Thyroid gland (tissue), 4 donors: ENCODE measurements around the gene CROCC2. TPM values are rescaled to one million over a fixed set of nuclear protein-coding genes. Genes with fewer than 3 reads are reported as not detected.

Source experiments
- DNase-seq, 2 donors: peaks; one replicate each; pipeline ENCODE4 v3.0.0-alpha.2; 2019
- H3K27ac ChIP-seq, 3 donors: fragments of 200-600 bp; sonication (generic); 1 replicate in 2 of 3; 2 replicates in 1 of 3; pipeline ENCODE4 v1.5.1; 2016 to 2019; ENCODE audit warnings: mild to moderate bottlenecking in 1 of 3, moderate library complexity in 1 of 3
- H3K27me3 ChIP-seq: fragments of 200-600 bp; sonication (generic); one replicate; pipeline ENCODE4 v1.5.1; 2019
- H3K36me3 ChIP-seq, 2 donors: fragments of 200-600 bp; sonication (generic); one replicate each; pipeline ENCODE4 v1.5.1; 2016 to 2019
- H3K4me1 ChIP-seq, 2 donors: fragments of 200-600 bp; sonication (generic); one replicate each; pipeline ENCODE4 v1.5.1; 2017 to 2019
- H3K4me3 ChIP-seq, 3 donors: fragments of 200-600 bp; sonication (generic); replicated peaks in 1 of 3; 1 replicate in 2 of 3; 2 replicates in 1 of 3; pipeline ENCODE4 v1.5.1; 2016; ENCODE audit warnings: mild to moderate bottlenecking in 1 of 3
- H3K9me3 ChIP-seq: fragments of 200-600 bp; sonication (generic); one replicate; pipeline ENCODE4 v1.5.1; 2017
- POLR2A ChIP-seq, 2 donors: fragments of 450-650 bp; IDR thresholded peaks; one replicate each; pipeline ENCODE4 v1.6.1; 2017; ENCODE audit warnings: antibody characterized with exemption in 2 of 2, mild to moderate bottlenecking in 2 of 2, moderate library complexity in 1 of 2
- WGBS, 2 donors: methylation state at CpG; one replicate each; pipeline ENCODE4 v1.1.5; 2017; 5-methylcytosine and 5-hydroxymethylcytosine counted together
- intact Hi-C: fragments of 100-400 bp; cut with DNase I; formaldehyde crosslinking; loops from one replicate; pipeline ENCODE4 v1.15.1; 2023
- total RNA-seq, 4 donors: library from RNA; depleted of rRNA; stranded (reverse); fragments of >200 nt; gene quantifications; one replicate each; pipeline ENCODE4 v1.2.3, GENCODE V29; 2016
- TF ChIP-seq, protein P1 (sequence below), 6 experiments: fragments of 200-600 bp in 3 of 6; fragments of 450-650 bp in 3 of 6; sonication (generic) in 3 of 6; IDR thresholded peaks; one replicate each; pipeline ENCODE4 v1.5.1; 2016 to 2019; ENCODE audit warnings: antibody characterized with exemption in 6 of 6, mild to moderate bottlenecking in 2 of 6, inconsistent platforms in 1 of 6, moderate library complexity in 1 of 6

The CROCC2 gene
- total RNA-seq, 4 donors from 2014 or later: not detected

DNA sequence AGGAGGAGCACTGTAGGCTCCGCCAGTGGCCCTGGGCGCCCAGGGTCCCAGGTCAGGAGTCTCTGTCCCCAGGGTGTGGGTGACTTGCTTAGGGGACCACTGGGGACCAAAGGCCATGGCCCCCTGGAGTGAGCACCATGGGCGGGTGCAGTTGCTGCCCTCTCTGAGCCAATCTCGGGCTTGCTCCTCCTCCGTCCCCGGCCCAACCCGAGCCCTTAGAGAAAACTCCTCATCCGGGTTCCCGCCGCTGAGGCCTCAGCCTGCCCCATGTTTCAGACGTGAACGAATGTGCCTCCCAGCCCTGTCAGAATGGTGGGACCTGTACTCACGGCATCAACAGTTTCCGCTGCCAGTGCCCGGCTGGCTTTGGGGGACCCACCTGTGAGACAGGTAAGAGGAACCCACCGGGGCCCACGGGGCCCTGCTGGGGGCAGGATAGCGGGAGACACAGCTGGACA, 130.9 kb downstream of the CROCC2 start:
- WGBS, 2 donors: 79 to 89% methylated on average over 10 to 16 of the region's 18 CpGs
- Histone ChIP-seq H3K36me3 (peaks cover 21 to 46% of the 10 kb centered on the region in 2 donors), H3K9me3 (no peaks in the 10 kb centered on the region), H3K4me1 (peaks cover 0 to 8% of the 10 kb centered on the region in 2 donors), H3K4me3 (peak overlapping the region in 1 of 3 donors; percentile 26), H3K27me3 (no peaks in the 10 kb centered on the region), H3K27ac (peak overlapping the region; percentile 11 to 51 (median 49))
- peak in 1 of 2 donors; percentile 33 for DNase-seq
- no peak for TF ChIP-seq POLR2A (IDR thresholded peaks at IDR 0.05)
- TF ChIP-seq, protein P1, sequence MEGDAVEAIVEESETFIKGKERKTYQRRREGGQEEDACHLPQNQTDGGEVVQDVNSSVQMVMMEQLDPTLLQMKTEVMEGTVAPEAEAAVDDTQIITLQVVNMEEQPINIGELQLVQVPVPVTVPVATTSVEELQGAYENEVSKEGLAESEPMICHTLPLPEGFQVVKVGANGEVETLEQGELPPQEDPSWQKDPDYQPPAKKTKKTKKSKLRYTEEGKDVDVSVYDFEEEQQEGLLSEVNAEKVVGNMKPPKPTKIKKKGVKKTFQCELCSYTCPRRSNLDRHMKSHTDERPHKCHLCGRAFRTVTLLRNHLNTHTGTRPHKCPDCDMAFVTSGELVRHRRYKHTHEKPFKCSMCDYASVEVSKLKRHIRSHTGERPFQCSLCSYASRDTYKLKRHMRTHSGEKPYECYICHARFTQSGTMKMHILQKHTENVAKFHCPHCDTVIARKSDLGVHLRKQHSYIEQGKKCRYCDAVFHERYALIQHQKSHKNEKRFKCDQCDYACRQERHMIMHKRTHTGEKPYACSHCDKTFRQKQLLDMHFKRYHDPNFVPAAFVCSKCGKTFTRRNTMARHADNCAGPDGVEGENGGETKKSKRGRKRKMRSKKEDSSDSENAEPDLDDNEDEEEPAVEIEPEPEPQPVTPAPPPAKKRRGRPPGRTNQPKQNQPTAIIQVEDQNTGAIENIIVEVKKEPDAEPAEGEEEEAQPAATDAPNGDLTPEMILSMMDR (IDR thresholded peaks at IDR 0.05): no peak
- intact Hi-C loops: no loop called here

DNA sequence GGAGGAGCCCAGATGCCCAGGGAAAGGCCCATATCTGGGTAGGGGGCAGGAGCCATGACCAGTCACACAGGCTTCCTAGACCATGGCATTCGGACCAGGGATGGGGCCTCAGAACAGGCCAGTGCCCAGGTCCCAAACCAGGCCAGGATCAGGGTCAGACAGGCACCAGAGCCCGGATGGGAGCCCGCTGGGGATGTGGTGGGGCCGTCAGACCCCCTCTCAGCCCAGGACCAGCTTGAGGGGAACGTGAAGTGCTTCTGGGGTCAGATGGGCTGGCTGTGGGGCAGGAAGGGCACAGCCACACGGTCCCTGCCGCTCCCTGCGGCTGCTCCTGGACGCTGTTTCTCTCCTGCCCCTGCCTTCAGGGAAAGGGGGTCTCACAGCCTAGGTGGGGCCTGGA, 131.4 kb downstream of the CROCC2 start:
- Histone ChIP-seq H3K4me3 (no peak overlapping the region), H3K27me3 (no peaks in the 10 kb centered on the region), H3K36me3 (peaks cover 19 to 44% of the 10 kb centered on the region in 2 donors), H3K4me1 (peaks cover 0 to 8% of the 10 kb centered on the region in 2 donors), H3K27ac (peak overlapping the region in 2 of 3 donors; percentile 6 to 51), H3K9me3 (no peaks in the 10 kb centered on the region)
- no peak for DNase-seq
- TF ChIP-seq, protein P1 (IDR thresholded peaks at IDR 0.05): no peak
- TF ChIP-seq POLR2A (IDR thresholded peaks at IDR 0.05): no peak
- 92 to 100% methylated on average over 4 to 6 of the region's 9 CpGs for WGBS, 2 donors
- intact Hi-C loops: no loop called here

DNA sequence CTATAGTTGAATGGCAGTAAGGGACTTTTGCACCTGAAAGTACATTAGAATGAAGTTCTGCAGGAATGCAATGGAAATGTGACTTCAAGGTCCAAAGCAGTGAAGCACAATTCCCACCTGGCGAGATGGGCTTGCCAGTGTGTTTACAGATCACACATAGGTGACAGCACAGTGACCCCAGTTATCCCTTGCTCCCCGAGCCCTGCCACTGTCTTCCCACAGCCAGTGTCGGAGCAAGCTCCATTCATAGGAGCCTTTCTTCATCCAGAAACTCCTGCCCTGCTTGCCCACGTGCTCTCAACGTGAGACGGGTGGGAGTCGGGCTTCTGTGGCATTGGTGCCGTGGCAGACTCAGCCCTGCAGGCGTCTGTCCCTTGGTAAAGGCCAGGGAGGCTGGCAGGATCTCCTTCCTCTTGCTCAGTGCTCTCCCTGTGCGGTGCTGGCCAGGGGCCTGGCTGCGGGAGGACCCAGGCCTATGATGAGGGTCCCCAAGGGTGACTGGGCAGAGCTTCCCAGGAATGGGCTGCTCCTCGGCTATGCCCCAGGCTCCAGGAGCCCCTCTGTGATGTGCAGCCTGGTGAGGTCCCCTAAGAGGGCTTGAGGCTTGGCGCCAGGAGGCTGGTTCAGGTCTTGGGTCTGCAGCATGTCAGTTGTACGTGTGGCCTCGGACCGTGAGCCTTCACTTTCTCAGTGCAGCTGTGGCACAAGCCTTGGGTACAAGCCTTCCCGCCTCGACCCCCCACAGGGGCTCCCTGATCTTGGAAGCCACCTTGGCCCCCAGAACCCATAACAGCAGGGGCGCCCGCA, 132.4 kb downstream of the CROCC2 start:
- Histone ChIP-seq H3K36me3 (peaks cover 18 to 33% of the 10 kb centered on the region in 2 donors), H3K27ac (no peak overlapping the region), H3K4me3 (no peak overlapping the region), H3K9me3 (no peaks in the 10 kb centered on the region), H3K27me3 (no peaks in the 10 kb centered on the region), H3K4me1 (peaks cover 0 to 8% of the 10 kb centered on the region in 2 donors)
- intact Hi-C loops: no loop called here
- no peak for DNase-seq
- WGBS, 2 donors: 94 to 97% methylated on average over 7 to 14 of the region's 20 CpGs
- TF ChIP-seq, protein P1 (IDR thresholded peaks at IDR 0.05): no peak
- TF ChIP-seq POLR2A (IDR thresholded peaks at IDR 0.05): no peak

DNA sequence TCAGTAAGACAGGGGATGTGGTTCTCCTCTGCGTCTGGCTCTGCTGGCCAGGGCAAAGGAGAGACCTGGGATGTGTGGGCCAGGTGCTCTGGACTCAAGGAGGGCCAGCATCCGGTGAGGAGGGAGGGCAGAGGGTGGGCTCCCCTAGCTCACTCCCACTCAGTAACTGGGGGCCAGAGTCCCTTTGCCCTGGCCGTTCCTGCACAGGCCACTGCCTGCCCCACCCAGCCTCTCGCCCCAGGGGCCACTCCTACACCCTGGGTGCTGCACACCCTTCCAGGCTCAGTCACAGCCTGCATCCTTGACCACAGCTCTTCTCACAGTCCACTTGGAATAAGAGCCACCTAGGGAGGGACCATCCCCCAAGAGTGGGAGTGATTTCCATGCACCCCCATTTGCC, 133.3 kb downstream of the CROCC2 start:
- WGBS, 2 donors: 100% methylated on average over 3 of the region's 4 CpGs
- H3K4me3 ChIP-seq: no peak overlapping the region
- TF ChIP-seq POLR2A (IDR thresholded peaks at IDR 0.05): no peak
- TF ChIP-seq, protein P1 (IDR thresholded peaks at IDR 0.05): no peak
- H3K27ac ChIP-seq: no peak overlapping the region
- no peaks in the 10 kb centered on the region for H3K27me3 ChIP-seq
- intact Hi-C loops: no loop called here
- peaks cover 0 to 8% of the 10 kb centered on the region in 2 donors for H3K4me1 ChIP-seq
- H3K9me3 ChIP-seq: no peaks in the 10 kb centered on the region
- DNase-seq: no peak
- peaks cover 13 to 26% of the 10 kb centered on the region in 2 donors for H3K36me3 ChIP-seq
